Stimulated activated effector memory CD8-positive, alpha-beta T cell treated with anti-CD3 and anti-CD28 coated beads, Interleukin-12 subunit alpha, Interleukin-12 subunit beta, amount 100 ng/mL, for 72 hours (primary cell): ENCODE results near the gene SYT10.

Source experiments
- ATAC-seq: fragments of 150-1000 bp; cut with Tn5 transposase; 2 replicates; pipeline ENCODE4 v1.10.0; 2021
- DNase-seq, 2 donors: peaks; one replicate each; pipeline ENCODE4 v3.0.0; 2021 to 2022; ENCODE audit warnings: low spot score in 2 of 2
- H3K27ac Mint-ChIP-seq: one replicate; pipeline ENCODE4 v1.8.0; 2022; ENCODE audit warnings: mild to moderate bottlenecking, mixed read lengths
- H3K36me3 Mint-ChIP-seq: one replicate; pipeline ENCODE4 v1.8.0; 2022; ENCODE audit warnings: mild to moderate bottlenecking, mixed read lengths
- H3K4me1 Mint-ChIP-seq: one replicate; pipeline ENCODE4 v1.8.0; 2022; ENCODE audit warnings: mixed read lengths
- H3K4me3 Mint-ChIP-seq: one replicate; pipeline ENCODE4 v1.8.0; 2022; ENCODE audit warnings: mild to moderate bottlenecking, mixed read lengths
- H3K9me3 Mint-ChIP-seq: one replicate; pipeline ENCODE4 v1.8.0; 2022; ENCODE audit warnings: mixed read lengths

The SYT10 gene

GRCh38 chr12:33439587-33440011 lies at the start of gene SYT10:
SYT10 (minus strand) TSS chr12:33439819; CDS start chr12:33439522, 297 bp downstream.
- Mint-ChIP-seq H3K36me3 (no peaks in the 10 kb centered on the region), H3K27ac (no peak within 1 kb of the TSS), H3K4me3 (peak within 1 kb of the TSS; percentile 49), H3K9me3 (peaks cover 11% of the 10 kb centered on the region), H3K4me1 (no peaks in the 10 kb centered on the region)
- ATAC-seq (peak; percentile 8), DNase-seq (no peak)

DNA sequence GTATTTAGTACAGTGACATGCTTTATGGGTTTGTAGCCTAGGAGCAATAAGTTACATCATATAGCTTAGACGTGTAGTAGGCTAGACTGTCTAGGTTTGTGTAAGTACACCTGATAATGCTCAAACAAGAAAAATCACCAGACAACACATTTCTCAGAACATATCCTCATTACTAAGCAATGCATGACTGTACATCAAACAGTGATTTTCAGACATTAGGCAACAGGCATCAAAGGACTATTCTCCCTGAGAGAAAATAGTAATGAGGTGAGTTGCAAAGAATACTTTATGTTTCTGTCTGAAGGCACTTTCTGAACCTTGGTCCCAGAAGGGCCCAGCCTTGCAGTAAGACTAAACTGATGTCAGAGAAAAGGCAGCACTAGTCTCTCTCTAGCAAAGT lies 48.4 kb upstream of the SYT10 start:
- no peaks in the 10 kb centered on the region for H3K36me3 Mint-ChIP-seq
- peaks cover 8% of the 10 kb centered on the region for H3K9me3 Mint-ChIP-seq
- no peaks in the 10 kb centered on the region for H3K4me1 Mint-ChIP-seq
- ATAC-seq (no peak), DNase-seq (no peak)
- H3K27ac Mint-ChIP-seq: no peak overlapping the region
- no peak overlapping the region for H3K4me3 Mint-ChIP-seq

- no peaks in the 10 kb centered on the region for H3K4me1 Mint-ChIP-seq
- no peak for DNase-seq
- no peak for ATAC-seq
- no peaks in the 10 kb centered on the region for H3K36me3 Mint-ChIP-seq
- no peak overlapping the region for H3K4me3 Mint-ChIP-seq
- H3K27ac Mint-ChIP-seq: no peak overlapping the region
- H3K9me3 Mint-ChIP-seq: peaks cover 9% of the 10 kb centered on the region
Measured at GRCh38 chr12:33486058-33486457, 46.4 kb upstream of the SYT10 start.

DNA sequence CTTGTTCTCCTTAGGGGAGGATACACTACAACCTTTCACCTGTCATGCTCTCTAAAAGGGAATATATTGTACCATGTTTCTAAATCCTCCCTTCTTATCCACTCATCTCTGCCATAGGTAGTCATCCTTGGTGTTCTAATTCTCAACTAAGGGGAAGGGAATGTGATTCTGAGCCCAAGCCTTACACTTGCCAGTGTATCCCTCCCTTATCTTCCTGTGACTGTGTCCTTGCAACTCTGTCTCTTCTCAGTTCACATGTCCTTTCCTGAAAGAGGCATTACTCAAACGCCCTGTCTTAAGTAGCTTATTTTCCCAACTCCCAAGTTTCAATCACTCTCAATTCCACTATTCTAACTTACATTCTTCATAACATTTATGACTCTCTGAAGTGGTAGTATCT lies 44.5 kb upstream of the SYT10 start:
- DNase-seq (no peak), ATAC-seq (no peak)
- Mint-ChIP-seq H3K4me3 (no peak overlapping the region), H3K27ac (no peak overlapping the region), H3K36me3 (no peaks in the 10 kb centered on the region), H3K9me3 (peaks cover 12% of the 10 kb centered on the region), H3K4me1 (no peaks in the 10 kb centered on the region)

DNA sequence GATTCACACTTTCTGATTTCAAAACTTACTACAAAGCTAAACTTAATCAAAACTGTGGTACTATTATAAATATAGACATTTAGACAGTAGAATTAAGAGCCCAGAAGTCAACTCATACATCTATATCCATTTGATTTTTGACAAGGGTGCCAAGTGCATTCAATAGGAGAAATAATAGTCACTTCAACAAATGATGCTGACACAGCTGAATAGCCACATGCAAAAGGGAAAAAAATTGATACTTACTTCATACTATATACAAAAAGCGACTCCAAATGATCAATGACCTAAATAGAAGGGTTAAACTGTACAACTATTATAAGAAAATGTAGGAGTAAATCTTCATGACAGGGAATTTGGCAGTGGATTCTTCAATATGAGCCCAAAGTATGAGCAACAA lies 40.7 kb upstream of the SYT10 start:
- H3K9me3 Mint-ChIP-seq: peaks cover 22% of the 10 kb centered on the region
- ATAC-seq: no peak
- H3K4me3 Mint-ChIP-seq: no peak overlapping the region
- no peaks in the 10 kb centered on the region for H3K36me3 Mint-ChIP-seq
- no peak overlapping the region for H3K27ac Mint-ChIP-seq
- no peak for DNase-seq
- H3K4me1 Mint-ChIP-seq: no peaks in the 10 kb centered on the region

GRCh38 chr12:33476058-33476457 lies 36.4 kb upstream of the SYT10 start:
- H3K9me3 Mint-ChIP-seq: peaks cover 19% of the 10 kb centered on the region
- H3K4me1 Mint-ChIP-seq: no peaks in the 10 kb centered on the region
- no peak for DNase-seq
- H3K4me3 Mint-ChIP-seq: no peak overlapping the region
- no peaks in the 10 kb centered on the region for H3K36me3 Mint-ChIP-seq
- no peak for ATAC-seq
- H3K27ac Mint-ChIP-seq: no peak overlapping the region

GRCh38 chr12:33472299-33472698 lies 32.7 kb upstream of the SYT10 start:
- H3K27ac Mint-ChIP-seq: no peak overlapping the region
- no peak for ATAC-seq
- H3K4me1 Mint-ChIP-seq: no peaks in the 10 kb centered on the region
- H3K9me3 Mint-ChIP-seq: peaks cover 12% of the 10 kb centered on the region
- no peak overlapping the region for H3K4me3 Mint-ChIP-seq
- no peaks in the 10 kb centered on the region for H3K36me3 Mint-ChIP-seq
- DNase-seq: no peak

GRCh38 chr12:33455096-33455495 lies 15.5 kb upstream of the SYT10 start:
- Mint-ChIP-seq H3K9me3 (peaks cover 10% of the 10 kb centered on the region), H3K4me1 (no peaks in the 10 kb centered on the region), H3K4me3 (no peak overlapping the region), H3K36me3 (no peaks in the 10 kb centered on the region), H3K27ac (no peak overlapping the region)
- ATAC-seq (no peak), DNase-seq (no peak)

DNA sequence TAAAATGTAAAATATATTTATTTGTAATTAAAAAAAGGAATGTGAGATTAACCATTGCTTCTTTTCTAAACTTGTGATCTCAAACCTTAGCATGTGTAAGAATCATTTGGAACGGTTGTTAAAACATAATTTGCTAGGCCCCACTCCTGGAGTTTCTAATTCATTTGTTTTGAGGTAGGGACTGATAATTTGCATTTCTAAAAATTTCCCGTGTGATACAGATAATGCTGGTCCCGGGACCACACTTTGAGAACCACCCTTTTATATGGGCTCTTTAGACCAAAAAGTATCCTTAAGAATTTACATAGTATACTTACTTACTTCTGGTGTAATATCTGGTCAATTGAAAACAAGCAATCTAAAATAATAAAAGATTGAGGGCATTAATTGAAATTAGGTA lies 10.9 kb upstream of the SYT10 start:
- Mint-ChIP-seq H3K36me3 (no peaks in the 10 kb centered on the region), H3K4me1 (no peaks in the 10 kb centered on the region), H3K27ac (no peak overlapping the region), H3K9me3 (peaks cover 4% of the 10 kb centered on the region), H3K4me3 (no peak overlapping the region)
- DNase-seq: no peak
- no peak for ATAC-seq

DNA sequence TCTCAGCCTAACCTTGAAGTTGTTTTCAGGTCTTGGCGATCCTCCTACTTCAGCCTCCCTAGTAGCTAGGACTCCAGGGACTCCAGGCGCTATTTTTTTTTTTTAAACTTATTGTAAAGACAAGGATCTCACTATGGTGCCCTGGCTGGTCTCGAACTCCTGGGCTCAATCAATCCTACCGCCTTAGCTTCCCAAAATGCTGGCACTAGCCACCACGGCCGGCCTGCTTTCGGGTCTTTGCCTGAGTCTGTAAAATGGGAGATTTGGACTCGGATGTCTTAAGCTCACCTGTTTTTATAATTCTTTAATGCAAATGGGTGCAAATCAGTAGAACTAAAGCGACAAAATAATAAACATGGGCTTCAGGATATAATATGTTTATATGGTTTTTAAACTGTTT lies 858 bp upstream of the SYT10 start:
- Mint-ChIP-seq H3K9me3 (peaks cover 11% of the 10 kb centered on the region), H3K4me3 (no peak overlapping the region)

DNA sequence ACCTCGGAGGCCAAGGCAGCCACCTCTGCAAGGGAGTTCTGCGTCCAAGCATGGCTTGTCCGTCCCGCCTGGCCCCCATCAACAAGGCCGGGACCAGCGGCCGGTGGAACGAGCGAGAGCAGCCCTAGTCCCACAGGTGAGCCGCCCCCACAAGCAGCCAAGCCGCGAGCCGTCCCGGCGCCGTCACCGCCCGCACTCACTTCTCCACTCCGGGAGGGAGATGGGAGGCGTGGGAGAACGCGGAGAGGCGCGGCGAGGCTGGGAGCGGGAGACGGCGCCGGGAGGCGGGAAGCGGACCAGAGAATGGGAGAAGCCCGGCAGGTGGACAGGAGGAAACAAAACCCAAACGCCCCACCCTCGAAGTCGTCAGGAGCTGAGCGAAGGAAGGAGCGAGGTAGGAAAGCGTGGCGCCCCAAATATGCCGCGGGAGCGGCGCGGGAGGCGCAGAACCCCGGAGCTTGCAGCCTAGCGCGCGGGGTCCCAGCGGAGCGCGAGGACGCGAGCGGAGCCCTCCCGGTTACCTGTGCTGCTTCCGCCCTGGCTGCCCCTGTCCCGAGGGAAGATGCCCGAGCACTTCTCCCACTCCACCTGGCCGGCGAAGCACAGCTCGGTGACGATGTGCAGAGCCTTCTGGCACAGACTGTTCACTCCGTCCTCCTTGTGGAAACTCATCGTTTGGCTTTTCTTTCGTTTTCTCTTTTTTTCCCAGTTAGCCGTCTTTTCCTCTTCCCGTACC lies 600 bp downstream of the SYT10 start:
- Mint-ChIP-seq H3K36me3 (no peaks in the 10 kb centered on the region), H3K4me3 (peak overlapping the region; percentile 49), H3K4me1 (no peaks in the 10 kb centered on the region), H3K27ac (no peak overlapping the region), H3K9me3 (peaks cover 7% of the 10 kb centered on the region)
- ATAC-seq (peak; percentile 13), DNase-seq (no peak)

More for the DNA sequence above, 858 bp upstream of the SYT10 start:
- ATAC-seq (no peak), DNase-seq (no peak)
- no peak overlapping the region for H3K27ac Mint-ChIP-seq
- no peaks in the 10 kb centered on the region for H3K36me3 Mint-ChIP-seq
- no peaks in the 10 kb centered on the region for H3K4me1 Mint-ChIP-seq

- H3K9me3 Mint-ChIP-seq: peaks cover 3% of the 10 kb centered on the region
- H3K4me3 Mint-ChIP-seq: no peak overlapping the region
- H3K4me1 Mint-ChIP-seq: no peaks in the 10 kb centered on the region
Measured at GRCh38 chr12:33438025-33438772, 1.4 kb downstream of the SYT10 start.

GRCh38 chr12:33437598-33437997 lies 2.0 kb downstream of the SYT10 start:
- Mint-ChIP-seq H3K4me3 (no peak overlapping the region), H3K27ac (no peak overlapping the region), H3K9me3 (no peaks in the 10 kb centered on the region), H3K4me1 (no peaks in the 10 kb centered on the region), H3K36me3 (no peaks in the 10 kb centered on the region)
- DNase-seq (no peak), ATAC-seq (no peak)

More at GRCh38 chr12:33438025-33438772, 1.4 kb downstream of the SYT10 start:
- H3K27ac Mint-ChIP-seq: no peak overlapping the region
- H3K36me3 Mint-ChIP-seq: no peaks in the 10 kb centered on the region
- ATAC-seq (no peak), DNase-seq (no peak)

GRCh38 chr12:33432992-33433391 lies 6.6 kb downstream of the SYT10 start:
- H3K4me1 Mint-ChIP-seq: no peaks in the 10 kb centered on the region
- no peak overlapping the region for H3K4me3 Mint-ChIP-seq
- no peaks in the 10 kb centered on the region for H3K9me3 Mint-ChIP-seq
- H3K27ac Mint-ChIP-seq: no peak overlapping the region
- ATAC-seq (no peak), DNase-seq (no peak)
- no peaks in the 10 kb centered on the region for H3K36me3 Mint-ChIP-seq

DNA sequence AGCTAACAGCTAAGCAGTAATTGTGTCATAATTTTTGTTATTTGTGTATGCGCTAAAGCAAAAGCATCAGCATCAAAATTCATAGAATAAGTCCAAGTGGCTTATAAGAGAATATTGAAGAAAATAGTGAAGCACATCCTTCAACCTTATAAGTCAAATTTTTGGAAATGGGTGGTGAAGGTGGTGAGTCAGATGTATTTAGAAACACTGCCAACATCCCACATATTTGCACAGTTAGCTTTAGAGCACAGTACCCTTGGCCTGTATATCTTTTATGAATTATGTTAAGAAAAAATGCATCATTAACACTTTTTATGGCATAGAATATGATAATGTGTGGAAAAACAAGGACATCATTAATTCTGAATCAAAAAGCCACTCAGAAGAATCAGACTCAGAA lies 8.0 kb downstream of the SYT10 start:
- Mint-ChIP-seq H3K36me3 (no peaks in the 10 kb centered on the region), H3K4me3 (no peak overlapping the region), H3K4me1 (no peaks in the 10 kb centered on the region), H3K27ac (no peak overlapping the region), H3K9me3 (no peaks in the 10 kb centered on the region)
- DNase-seq: no peak
- no peak for ATAC-seq

- no peak overlapping the region for H3K27ac Mint-ChIP-seq
- H3K4me3 Mint-ChIP-seq: no peak overlapping the region
Measured at GRCh38 chr12:33429468-33429867, 10.2 kb downstream of the SYT10 start.

More at GRCh38 chr12:33429468-33429867, 10.2 kb downstream of the SYT10 start:
- DNase-seq (no peak), ATAC-seq (no peak)
- H3K4me1 Mint-ChIP-seq: no peaks in the 10 kb centered on the region
- H3K36me3 Mint-ChIP-seq: no peaks in the 10 kb centered on the region
- peaks cover 3% of the 10 kb centered on the region for H3K9me3 Mint-ChIP-seq
